Liver (tissue), 9 donors: ENCODE data around the gene SORD. TPM values are rescaled to one million over a fixed set of nuclear protein-coding genes. Genes with fewer than 3 reads are reported as not detected.
A peak's percentile ranks its signal among the peaks of the same experiment; 100 is the strongest.
"Not testable (repeated sequence)": the region's sequence is repeated elsewhere in the genome, so short reads cannot be mapped to it uniquely, and the experiment has no call there.

Experiments used
- DNase-seq: peaks from one replicate; pipeline ENCODE4 v3.0.0-alpha.2; 2017; ENCODE audit warnings: low spot score
- H3K27ac ChIP-seq, 2 donors: one replicate each; pipeline ENCODE4 v1.7.0; 2013; ENCODE audit warnings: inconsistent platforms in 2 of 2, low read length in 2 of 2, control low read depth in 1 of 2, low read depth in 1 of 2, mild to moderate bottlenecking in 1 of 2
- H3K27me3 ChIP-seq, 4 donors: one replicate each; pipeline versions ENCODE4 v1.6.1 to v1.7.0; 2013; ENCODE audit warnings: low read length in 3 of 4, inconsistent platforms in 1 of 4, mild to moderate bottlenecking in 1 of 4, moderate library complexity in 1 of 4; ENCODE audit not compliant: control insufficient read depth in 4 of 4, insufficient read depth in 4 of 4
- H3K36me3 ChIP-seq, 4 donors: one replicate each; pipeline versions ENCODE4 v1.6.1 to v1.7.0; 2013; ENCODE audit warnings: low read length in 3 of 4, mild to moderate bottlenecking in 3 of 4, low read depth in 1 of 4, moderate library complexity in 1 of 4; ENCODE audit not compliant: control insufficient read depth in 4 of 4, insufficient read depth in 3 of 4
- H3K4me1 ChIP-seq, 4 donors: one replicate each; pipeline versions ENCODE4 v1.6.1 to v1.7.0; 2013; ENCODE audit warnings: low read length in 3 of 4, mild to moderate bottlenecking in 3 of 4, moderate library complexity in 1 of 4; ENCODE audit not compliant: control insufficient read depth in 4 of 4, insufficient read depth in 4 of 4
- H3K4me3 ChIP-seq, 3 donors: one replicate each; pipeline versions ENCODE4 v1.6.1 to v1.7.0; 2013; ENCODE audit warnings: low read length in 3 of 3, control low read depth in 1 of 3, low read depth in 1 of 3, mild to moderate bottlenecking in 1 of 3
- H3K9ac ChIP-seq, 2 donors: one replicate each; pipeline ENCODE4 v1.7.0; 2013; ENCODE audit warnings: low read length in 2 of 2, mild to moderate bottlenecking in 2 of 2, moderate library complexity in 2 of 2, control low read depth in 1 of 2, low read depth in 1 of 2
- H3K9me3 ChIP-seq, 4 donors: one replicate each; pipeline versions ENCODE4 v1.6.1 to v1.7.0; 2013; ENCODE audit warnings: low read length in 3 of 4; ENCODE audit not compliant: control insufficient read depth in 4 of 4
- EGR1 ChIP-seq, 2 donors: IDR thresholded peaks; 2 replicates each; pipeline ENCODE4 v1.6.1; 2016 to 2018; ENCODE audit warnings: antibody characterized with exemption in 2 of 2, low read depth in 2 of 2
- FOXA1 ChIP-seq: IDR thresholded peaks from 2 replicates; pipeline ENCODE4 v1.6.1; 2016; ENCODE audit warnings: antibody characterized with exemption
- FOXA2 ChIP-seq: IDR thresholded peaks from 2 replicates; pipeline ENCODE4 v1.6.1; 2016; ENCODE audit warnings: antibody characterized with exemption
- HNF4A ChIP-seq, 2 donors: conservative IDR thresholded peaks; 2 replicates each; pipeline ENCODE4 v1.6.1; 2016; ENCODE audit warnings: antibody characterized with exemption in 2 of 2, mild to moderate bottlenecking in 2 of 2
- RAD21 ChIP-seq, 2 donors: IDR thresholded peaks; 2 replicates each; pipeline ENCODE4 v1.6.1; 2016; ENCODE audit warnings: antibody characterized with exemption in 2 of 2, mild to moderate bottlenecking in 2 of 2
- RXRA ChIP-seq, 2 donors: IDR thresholded peaks; 2 replicates each; pipeline ENCODE4 v1.6.1; 2017 to 2018; ENCODE audit warnings: antibody characterized with exemption in 2 of 2, mild to moderate bottlenecking in 1 of 2
- SP1 ChIP-seq: IDR thresholded peaks from 2 replicates; pipeline ENCODE4 v1.6.1; 2018; ENCODE audit warnings: antibody characterized with exemption, mild to moderate bottlenecking
- TAF1 ChIP-seq: conservative IDR thresholded peaks from 2 replicates; pipeline ENCODE4 v1.6.1; 2016; ENCODE audit warnings: antibody characterized with exemption, mild to moderate bottlenecking
- WGBS: extraction: QIAGEN DNeasy Blood & Tissue Kit; methylation state at CpG from one replicate; pipeline ENCODE4 v1.1.7; 2013; 5-methylcytosine and 5-hydroxymethylcytosine counted together
- polyA plus RNA-seq, 2 donors: library from polyadenylated mRNA; stranded (reverse) in 1 of 2; unstranded in 1 of 2; fragments of 200-250 nt in 1 of 2; fragments of >200 nt in 1 of 2; fragmentation: Nextera tagmentation in 1 of 2; extraction: Ambion mirVana in 1 of 2; gene quantifications; one replicate each; pipeline versions ENCODE4 v1.2.1 to v1.2.3, GENCODE V29; 2013 to 2015
- total RNA-seq, 2 donors: library from RNA; depleted of rRNA; stranded (reverse); fragments of >200 nt; gene quantifications; one replicate each; pipeline ENCODE4 v1.2.3, GENCODE V29; 2014
- TF ChIP-seq, protein P1 (sequence below): IDR thresholded peaks from 2 replicates; pipeline ENCODE4 v1.6.1; 2016; ENCODE audit warnings: antibody characterized with exemption, mild to moderate bottlenecking
- TF ChIP-seq, protein P2 (sequence below): IDR thresholded peaks from 2 replicates; pipeline ENCODE4 v1.6.1; 2016; ENCODE audit warnings: antibody characterized with exemption
- TF ChIP-seq, protein P3 (sequence below): IDR thresholded peaks from 2 replicates; pipeline ENCODE4 v1.6.1; 2016; ENCODE audit warnings: antibody characterized with exemption
- TF ChIP-seq, protein P4 (sequence below): IDR thresholded peaks from 2 replicates; pipeline ENCODE4 v1.6.1; 2016; ENCODE audit warnings: antibody characterized with exemption
- donor health status: healthy.
- donor health status: healthy.
- donor health status: healthy.
- donor health status: healthy.
- donor health status: healthy.

SORD gene
- total and polyA plus RNA-seq, 4 donors: 75.5 to 169 (median 167) TPM

DNA sequence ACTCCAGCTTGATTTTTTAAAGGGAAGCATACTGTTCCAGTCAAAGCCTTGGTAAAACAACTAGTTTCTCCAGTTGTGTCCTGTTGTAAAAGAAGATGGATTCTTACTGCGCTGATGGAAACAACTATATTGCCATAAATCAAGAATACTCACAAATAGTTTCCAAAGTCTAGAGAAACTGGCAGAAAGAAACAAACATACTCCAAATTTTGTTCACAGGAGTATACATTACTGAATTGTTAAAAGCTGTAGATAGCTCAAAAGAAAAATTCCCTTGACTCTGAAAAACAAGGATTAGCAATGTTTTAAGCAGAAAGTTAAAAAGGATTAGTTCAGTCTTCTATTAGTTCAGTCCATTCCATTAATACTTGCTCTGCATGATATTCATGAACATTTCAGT is 27.6 kb downstream of the SORD start (continued):
- TF ChIP-seq, protein P1, sequence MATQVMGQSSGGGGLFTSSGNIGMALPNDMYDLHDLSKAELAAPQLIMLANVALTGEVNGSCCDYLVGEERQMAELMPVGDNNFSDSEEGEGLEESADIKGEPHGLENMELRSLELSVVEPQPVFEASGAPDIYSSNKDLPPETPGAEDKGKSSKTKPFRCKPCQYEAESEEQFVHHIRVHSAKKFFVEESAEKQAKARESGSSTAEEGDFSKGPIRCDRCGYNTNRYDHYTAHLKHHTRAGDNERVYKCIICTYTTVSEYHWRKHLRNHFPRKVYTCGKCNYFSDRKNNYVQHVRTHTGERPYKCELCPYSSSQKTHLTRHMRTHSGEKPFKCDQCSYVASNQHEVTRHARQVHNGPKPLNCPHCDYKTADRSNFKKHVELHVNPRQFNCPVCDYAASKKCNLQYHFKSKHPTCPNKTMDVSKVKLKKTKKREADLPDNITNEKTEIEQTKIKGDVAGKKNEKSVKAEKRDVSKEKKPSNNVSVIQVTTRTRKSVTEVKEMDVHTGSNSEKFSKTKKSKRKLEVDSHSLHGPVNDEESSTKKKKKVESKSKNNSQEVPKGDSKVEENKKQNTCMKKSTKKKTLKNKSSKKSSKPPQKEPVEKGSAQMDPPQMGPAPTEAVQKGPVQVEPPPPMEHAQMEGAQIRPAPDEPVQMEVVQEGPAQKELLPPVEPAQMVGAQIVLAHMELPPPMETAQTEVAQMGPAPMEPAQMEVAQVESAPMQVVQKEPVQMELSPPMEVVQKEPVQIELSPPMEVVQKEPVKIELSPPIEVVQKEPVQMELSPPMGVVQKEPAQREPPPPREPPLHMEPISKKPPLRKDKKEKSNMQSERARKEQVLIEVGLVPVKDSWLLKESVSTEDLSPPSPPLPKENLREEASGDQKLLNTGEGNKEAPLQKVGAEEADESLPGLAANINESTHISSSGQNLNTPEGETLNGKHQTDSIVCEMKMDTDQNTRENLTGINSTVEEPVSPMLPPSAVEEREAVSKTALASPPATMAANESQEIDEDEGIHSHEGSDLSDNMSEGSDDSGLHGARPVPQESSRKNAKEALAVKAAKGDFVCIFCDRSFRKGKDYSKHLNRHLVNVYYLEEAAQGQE: no peak
- TF ChIP-seq TAF1 (no peak), RAD21 (IDR thresholded peaks at IDR 0.05) (no peak)

DNA sequence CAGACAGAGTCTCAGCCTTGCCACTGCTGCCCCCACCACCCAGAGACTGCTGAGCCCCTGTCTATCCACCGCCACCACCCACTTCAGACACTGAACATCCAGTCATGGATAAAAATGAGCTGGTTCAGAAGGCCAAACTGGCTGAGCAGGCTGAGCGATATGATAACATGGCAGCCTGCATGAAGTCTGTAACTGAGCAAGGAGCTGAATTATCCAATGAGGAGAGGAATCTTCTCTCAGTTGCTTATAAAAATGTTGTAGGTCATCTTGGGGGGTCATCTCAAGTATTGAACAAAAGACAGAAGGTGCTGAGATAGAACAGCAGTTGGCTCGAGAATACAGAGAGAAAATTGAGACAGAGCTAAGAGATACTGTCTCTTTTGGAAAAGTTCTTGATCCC is 29.7 kb downstream of the SORD start:
- not testable (repeated sequence) for H3K9ac ChIP-seq, H3K27me3 ChIP-seq, H3K27ac ChIP-seq, DNase-seq, H3K4me1 ChIP-seq, H3K4me3 ChIP-seq, H3K9me3 ChIP-seq
- 97% methylated on average over 3 of the region's 3 CpGs for WGBS
- H3K36me3 ChIP-seq: peaks cover 5 to 33% (median 16%) of the 10 kb centered on the region in 4 donors

DNA sequence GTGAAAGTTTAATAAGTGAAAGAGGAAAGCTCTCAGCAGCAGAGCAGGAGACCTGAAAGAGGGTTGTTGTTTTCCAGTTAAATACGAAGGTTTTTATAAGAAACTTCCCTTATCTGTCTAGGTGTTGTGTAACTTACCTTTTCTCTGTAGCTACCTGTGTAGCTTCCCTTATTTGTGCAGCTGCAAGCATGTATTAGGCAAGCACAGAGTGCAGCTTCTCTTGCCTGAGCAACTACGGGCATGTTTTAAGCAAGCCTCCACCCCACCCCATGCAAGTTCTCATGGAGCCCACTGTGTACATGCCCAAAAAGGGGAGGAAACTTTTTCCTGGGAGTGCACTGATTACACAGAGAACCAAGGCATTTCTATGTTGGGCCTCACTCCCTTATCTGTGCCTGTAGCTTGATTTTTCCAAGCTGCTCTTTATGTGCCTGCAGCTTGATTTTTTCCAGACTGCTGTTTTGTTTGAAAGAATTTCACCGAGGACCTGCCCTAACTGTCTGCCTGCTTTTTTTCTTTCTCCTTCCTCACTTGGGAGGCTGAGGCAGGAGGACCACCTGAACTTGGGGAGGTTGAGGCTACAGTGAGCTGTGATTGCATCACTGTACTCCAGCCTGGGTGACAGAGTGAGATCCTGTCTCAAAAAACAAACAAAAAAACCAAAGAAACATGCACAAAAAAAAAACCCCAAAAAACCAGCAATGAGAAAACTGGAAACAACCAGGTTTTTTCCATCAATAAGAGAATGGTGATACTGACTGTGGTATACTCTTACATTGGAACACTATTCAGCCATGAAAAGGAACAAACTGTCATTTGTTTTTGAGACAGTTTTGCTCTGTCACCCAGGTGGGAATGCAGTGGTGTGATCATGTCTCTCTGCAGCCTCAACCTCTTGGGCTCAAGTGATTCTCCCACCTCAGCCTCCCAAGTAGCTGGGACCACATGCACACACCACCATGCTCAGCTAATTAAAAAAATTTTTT is 36.0 kb downstream of the SORD start:
- H3K27ac ChIP-seq, DNase-seq, H3K9ac ChIP-seq, H3K27me3 ChIP-seq, H3K4me1 ChIP-seq, H3K9me3 ChIP-seq, H3K4me3 ChIP-seq: not testable (repeated sequence)
- WGBS: 74% methylated on average over 3 of the region's 3 CpGs
- H3K36me3 ChIP-seq: peaks cover 2 to 12% (median 5%) of the 10 kb centered on the region in 4 donors

DNA sequence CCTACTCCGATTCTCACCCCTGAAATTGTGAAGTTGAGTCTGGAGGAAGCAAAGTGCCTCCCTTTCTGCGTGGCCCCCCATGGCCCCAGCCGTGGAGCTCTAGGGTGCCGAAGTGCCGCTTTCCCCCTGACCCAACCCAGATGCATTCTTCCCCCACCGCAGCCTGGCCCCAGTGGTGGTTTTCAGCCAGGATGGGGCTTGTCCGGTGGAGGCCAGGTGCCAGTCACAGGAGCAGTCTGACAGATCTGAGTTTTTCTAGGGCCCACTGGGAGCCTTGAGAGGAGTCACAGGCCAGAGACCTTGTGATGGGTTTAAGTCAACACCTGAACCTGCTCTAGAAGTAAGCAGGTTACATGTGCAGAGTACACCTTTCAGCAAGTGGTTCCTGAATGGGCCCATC is 39.3 kb downstream of the SORD start:
- 99% methylated on average over 7 of the region's 7 CpGs for WGBS
- DNase-seq, H3K4me3 ChIP-seq, H3K27ac ChIP-seq, H3K9ac ChIP-seq, H3K9me3 ChIP-seq, H3K4me1 ChIP-seq, H3K27me3 ChIP-seq: not testable (repeated sequence)
- H3K36me3 ChIP-seq: peaks cover 7 to 20% (median 11%) of the 10 kb centered on the region in 4 donors

DNA sequence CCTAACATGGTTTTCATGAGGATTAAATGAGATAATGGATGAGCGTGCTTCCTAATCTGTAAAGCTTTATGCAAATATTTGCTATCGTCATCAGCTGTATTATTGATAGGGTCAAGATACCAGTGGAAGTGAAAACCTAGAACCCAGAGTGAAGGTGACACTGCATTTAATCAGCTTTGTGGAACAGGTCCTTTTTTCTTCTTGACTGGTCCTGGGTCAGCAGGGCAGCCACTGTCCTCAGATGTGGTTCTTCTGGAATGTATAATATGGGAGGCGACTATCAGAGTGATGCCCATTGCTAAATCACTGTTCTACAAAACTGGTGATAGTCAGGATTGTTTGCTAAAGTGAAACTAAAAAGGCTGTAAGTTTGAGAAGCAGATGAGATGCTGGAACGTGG is 41.4 kb downstream of the SORD start:
- DNase-seq: no peak
- H3K9ac ChIP-seq: no peak overlapping the region
- no peak overlapping the region for H3K4me3 ChIP-seq
- peaks cover 0 to 5% (median 1%) of the 10 kb centered on the region in 4 donors for H3K4me1 ChIP-seq
- peaks cover 9 to 24% (median 9%) of the 10 kb centered on the region in 4 donors for H3K36me3 ChIP-seq
- H3K27ac ChIP-seq: no peak overlapping the region
- WGBS: 53% methylated on average over 4 of the region's 4 CpGs
- no peaks in the 10 kb centered on the region for H3K27me3 ChIP-seq
- H3K9me3 ChIP-seq: no peaks in the 10 kb centered on the region
- TF ChIP-seq EGR1 (IDR thresholded peaks at IDR 0.05; ENCODE audit: low read depth in 2 of 2) (no peak), HNF4A (conservative IDR thresholded peaks at IDR 0.05) (peak in 1 of 2 donors; percentile 50), RAD21 (IDR thresholded peaks at IDR 0.05) (no peak), SP1 (no peak), FOXA1 (no peak), FOXA2 (no peak), TAF1 (no peak), RXRA (IDR thresholded peaks at IDR 0.05) (peak in 1 of 2 donors; percentile 38)
- TF ChIP-seq, protein P2, sequence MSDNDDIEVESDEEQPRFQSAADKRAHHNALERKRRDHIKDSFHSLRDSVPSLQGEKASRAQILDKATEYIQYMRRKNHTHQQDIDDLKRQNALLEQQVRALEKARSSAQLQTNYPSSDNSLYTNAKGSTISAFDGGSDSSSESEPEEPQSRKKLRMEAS: no peak
- TF ChIP-seq, protein P3, sequence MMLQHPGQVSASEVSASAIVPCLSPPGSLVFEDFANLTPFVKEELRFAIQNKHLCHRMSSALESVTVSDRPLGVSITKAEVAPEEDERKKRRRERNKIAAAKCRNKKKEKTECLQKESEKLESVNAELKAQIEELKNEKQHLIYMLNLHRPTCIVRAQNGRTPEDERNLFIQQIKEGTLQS: no peak
- TF ChIP-seq, protein P4, sequence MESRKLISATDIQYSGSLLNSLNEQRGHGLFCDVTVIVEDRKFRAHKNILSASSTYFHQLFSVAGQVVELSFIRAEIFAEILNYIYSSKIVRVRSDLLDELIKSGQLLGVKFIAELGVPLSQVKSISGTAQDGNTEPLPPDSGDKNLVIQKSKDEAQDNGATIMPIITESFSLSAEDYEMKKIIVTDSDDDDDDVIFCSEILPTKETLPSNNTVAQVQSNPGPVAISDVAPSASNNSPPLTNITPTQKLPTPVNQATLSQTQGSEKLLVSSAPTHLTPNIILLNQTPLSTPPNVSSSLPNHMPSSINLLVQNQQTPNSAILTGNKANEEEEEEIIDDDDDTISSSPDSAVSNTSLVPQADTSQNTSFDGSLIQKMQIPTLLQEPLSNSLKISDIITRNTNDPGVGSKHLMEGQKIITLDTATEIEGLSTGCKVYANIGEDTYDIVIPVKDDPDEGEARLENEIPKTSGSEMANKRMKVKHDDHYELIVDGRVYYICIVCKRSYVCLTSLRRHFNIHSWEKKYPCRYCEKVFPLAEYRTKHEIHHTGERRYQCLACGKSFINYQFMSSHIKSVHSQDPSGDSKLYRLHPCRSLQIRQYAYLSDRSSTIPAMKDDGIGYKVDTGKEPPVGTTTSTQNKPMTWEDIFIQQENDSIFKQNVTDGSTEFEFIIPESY: no peak
